ENCODE measurements around the gene HHIPL1.

DNA sequence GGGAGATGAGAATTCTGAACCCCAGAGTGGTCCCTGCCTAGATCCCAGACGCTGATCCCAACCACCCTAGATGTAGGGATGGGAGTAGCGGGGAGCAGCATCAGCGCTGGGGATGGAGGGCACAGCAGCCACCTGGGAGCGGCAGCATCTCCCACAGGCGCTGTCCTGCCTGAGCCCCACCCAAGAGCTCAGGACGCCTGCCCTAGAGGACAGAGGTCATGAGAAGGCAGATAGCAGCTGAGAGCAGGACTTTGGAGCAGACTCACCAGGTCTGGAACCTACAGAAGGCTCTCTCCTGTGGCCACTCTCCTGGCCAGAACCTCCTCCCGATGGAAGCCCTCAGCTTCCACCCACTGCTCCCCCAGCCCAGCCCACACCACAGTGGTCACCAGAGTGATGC, 48.2 kb upstream of the HHIPL1 start:
- TF ChIP-seq, protein P1, sequence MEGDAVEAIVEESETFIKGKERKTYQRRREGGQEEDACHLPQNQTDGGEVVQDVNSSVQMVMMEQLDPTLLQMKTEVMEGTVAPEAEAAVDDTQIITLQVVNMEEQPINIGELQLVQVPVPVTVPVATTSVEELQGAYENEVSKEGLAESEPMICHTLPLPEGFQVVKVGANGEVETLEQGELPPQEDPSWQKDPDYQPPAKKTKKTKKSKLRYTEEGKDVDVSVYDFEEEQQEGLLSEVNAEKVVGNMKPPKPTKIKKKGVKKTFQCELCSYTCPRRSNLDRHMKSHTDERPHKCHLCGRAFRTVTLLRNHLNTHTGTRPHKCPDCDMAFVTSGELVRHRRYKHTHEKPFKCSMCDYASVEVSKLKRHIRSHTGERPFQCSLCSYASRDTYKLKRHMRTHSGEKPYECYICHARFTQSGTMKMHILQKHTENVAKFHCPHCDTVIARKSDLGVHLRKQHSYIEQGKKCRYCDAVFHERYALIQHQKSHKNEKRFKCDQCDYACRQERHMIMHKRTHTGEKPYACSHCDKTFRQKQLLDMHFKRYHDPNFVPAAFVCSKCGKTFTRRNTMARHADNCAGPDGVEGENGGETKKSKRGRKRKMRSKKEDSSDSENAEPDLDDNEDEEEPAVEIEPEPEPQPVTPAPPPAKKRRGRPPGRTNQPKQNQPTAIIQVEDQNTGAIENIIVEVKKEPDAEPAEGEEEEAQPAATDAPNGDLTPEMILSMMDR (IDR thresholded peaks at IDR 0.05) = no peak
- no peak for TF ChIP-seq POLR2A (IDR thresholded peaks at IDR 0.05)
